ENCODE results near the gene SEMA4B.
"Not testable (repeated sequence)": the region's sequence is repeated elsewhere in the genome, so short reads cannot be mapped to it uniquely, and the experiment has no call there.

Gene SEMA4B

DNA sequence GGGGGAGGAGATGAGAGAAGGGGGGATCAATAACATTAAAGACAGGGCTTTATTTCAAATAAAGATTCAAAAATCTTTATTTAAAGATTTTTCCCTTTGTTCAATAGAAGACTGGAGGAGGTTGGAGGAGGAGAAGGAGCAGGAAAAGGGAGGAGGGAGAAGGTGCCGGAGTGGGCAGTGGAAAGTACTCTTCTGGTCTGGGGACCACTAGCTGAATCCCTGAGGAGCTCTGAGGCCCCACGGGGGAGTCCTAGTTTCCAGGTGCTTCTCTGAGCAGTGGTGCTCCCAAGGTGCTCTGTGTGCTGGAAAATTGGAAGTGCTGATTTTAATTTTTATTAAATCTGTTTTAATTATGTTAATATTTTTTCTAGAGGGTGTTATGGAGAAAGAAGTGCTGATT lies 19.4 kb upstream of the SEMA4B start:
- no peak for DNase-seq

DNA sequence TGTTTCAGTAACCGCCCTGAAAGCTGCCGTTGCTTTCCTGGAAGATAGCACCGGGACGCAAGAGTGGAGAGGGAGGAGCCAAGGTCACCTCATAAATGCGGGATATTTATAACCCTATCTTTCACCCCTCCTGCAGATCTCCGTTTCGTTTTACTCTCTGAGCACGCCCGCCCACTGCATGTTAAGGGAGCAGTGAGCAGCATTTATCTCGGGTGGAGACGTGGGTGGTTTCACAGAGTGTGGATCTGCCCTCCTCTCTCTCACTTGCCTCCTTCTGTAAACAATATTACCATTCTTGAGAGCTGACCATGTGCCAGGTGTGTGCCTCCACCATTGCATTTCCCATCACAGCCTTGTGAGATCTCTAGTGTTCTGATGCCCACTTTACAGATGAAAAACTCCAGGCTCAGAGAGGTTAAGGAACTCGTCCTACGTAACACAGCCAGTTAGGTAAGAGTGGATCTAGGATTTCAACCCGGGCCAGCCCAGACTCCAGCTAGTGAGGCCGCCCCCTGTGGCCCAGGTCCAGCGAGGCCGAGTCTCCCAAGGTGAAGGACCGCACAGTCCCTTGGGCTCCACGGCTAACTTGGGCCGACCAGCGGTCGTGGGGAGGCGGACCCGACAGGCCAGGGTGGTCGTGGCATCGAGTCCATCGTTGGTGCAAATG lies 16.9 kb upstream of the SEMA4B start:
- peak; percentile 28 for DNase-seq

DNA sequence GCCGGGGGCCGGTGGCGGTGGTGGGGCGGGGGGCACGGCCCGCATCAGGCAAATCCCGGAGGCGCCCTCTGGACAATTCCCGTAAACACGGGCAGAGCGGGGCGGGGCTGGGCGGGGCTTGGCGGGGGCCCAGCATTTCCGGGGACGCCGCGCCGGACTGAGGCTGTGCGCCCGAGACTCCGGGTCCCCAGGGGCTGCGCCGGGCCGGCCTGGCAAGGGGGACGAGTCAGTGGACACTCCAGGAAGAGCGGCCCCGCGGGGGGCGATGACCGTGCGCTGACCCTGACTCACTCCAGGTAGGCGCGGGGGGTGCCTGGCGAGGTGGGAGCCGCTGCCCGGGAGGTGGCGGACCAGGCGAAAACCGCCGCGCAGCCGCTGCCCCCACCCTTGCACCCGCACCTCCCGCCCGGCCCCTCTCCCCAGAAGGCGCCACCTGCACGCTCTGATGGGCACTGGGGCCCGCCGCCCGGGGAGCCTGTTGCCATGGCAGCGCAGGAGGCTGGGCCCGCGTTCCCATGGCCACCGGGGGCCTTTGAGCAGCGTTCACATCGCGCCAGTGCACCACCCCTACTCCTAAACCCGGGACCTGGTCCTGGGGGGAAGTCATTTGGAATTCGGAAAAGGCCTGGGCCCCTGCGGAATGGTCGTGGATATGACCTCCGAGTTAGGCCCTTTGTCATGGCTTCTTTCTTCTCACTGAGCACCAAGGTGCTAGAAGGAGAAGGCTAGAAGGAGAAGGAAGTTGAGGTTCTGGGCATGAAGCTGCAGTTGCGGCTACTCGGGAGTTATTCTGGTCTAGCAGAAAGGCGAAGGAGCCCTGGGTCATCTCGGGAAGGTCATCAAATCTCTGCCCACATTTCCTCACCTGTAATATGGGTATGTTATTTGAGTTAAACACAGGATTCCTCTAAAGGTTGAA lies 16.1 kb upstream of the SEMA4B start:
- DNase-seq, result peak; percentile 84

DNA sequence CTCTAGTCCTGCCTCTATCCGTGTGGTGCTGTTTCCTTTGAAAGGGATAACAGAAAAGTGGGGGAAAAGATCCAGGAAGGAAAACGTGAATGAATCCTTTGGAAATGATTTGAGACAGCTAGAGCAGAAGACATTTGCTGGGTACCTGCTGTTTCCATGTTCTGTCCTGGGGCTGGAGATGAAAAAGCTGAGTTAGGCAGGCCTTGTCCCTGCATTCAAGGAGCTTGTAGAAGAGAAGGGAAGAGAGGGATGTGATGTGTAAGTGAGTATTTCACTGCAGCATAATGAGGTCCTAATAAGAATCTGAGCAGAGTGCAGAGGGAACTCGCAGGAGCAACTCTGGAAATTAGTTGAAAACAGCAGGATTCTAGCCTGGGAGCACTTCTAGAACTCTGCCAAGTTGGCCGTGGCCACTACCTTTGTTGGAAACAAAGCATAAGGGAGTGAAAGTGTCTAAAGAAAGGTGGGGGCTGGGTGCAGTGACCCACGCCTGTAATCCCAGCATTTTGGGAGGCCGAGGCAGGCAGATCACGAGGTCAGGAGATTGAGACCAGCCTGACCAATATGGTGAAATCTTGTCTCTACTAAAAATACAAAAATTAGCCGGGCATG lies 13.8 kb upstream of the SEMA4B start:
- no peak for DNase-seq

DNA sequence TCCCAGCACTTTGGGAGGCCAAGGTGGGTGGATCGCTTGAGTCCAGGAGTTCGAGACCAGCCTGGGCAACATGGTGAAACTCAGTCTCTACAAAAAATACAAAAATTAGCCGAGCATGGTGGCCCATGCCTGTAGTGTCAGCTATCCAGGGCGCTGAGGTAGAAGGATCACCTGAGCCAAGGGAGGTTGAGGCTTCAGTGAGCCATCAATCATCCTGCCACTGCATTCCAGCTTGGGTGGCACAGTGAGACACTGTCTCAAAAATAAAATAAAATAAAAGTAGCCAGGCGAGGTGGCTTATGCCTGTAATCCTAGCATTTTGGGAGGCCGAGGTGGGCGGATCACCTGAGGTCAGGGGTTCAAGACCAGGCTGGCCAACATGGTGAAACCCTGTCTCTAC lies 13.1 kb upstream of the SEMA4B start:
- DNase-seq, result not testable (repeated sequence)

DNA sequence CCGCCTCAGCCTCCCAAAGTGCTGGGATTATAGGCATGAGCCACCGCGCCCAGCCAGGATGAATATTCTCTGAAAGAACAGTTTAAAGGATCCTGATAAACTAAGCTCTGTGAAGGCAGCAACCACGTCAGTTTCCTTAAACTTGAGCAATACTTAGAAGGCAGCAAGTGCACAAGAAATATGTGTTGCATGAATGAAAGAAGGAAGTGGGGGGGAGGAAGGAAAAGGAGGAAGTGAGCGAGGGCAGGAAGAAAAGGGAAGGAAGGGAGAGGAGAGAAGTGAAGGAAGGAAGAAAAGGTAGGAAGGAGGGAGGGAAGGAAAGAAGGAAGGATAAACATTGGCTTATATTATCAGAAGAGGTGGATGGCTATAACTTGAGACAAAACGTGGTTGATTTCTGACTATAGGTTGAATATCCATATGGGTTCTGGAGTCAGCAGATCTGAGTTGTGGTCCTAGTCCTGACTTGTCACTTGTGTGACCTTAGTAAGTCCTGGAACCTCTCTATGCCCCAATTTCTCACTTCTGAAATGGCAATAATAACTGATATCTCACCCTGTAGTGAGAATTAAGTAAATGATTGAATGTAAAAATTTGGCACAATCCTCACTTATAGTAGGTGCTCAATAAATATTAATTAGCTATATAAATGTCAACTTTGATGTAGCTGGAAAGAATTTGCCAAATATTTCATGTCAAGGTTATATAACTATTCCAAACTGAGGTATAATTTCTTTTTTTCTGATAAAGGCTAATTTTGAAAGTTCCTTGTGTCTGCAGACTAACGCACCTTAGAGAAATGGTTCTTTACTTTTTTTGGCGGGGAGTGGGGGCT lies 12.0 kb upstream of the SEMA4B start:
- no peak for DNase-seq

DNA sequence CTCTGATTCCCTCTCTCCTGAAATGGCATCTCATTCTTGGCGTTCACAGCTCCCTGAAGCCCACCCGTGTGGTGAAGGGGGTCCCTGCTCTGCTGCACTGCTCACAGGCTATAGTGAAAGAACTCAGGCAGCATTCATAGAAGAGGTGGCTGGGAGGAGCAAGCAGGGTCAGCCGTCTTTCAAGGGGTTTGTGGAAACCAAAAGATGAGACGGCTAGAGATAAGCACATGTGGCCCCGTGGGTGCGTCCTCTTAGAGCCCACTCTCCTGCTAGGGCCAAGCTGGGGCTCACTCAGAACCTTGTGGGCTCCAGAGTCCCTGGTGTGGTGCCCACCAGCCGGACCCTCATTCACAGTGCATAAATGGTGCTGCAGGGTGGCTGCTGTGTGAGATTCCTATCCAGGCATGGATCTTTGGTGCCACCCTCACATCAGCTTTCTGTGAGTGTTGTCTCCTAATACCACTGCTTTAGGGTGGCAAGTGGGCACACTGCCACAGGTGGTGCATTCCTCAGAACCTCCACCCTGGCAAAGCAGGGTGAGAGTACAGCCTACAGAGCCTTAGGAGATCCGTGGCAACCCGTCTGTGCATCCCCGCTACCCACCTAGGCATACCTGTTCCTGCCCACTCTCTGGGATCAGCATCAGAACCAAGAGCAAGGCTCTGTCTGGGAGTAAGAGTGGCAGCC lies 11.2 kb upstream of the SEMA4B start:
- DNase-seq, result no peak

DNA sequence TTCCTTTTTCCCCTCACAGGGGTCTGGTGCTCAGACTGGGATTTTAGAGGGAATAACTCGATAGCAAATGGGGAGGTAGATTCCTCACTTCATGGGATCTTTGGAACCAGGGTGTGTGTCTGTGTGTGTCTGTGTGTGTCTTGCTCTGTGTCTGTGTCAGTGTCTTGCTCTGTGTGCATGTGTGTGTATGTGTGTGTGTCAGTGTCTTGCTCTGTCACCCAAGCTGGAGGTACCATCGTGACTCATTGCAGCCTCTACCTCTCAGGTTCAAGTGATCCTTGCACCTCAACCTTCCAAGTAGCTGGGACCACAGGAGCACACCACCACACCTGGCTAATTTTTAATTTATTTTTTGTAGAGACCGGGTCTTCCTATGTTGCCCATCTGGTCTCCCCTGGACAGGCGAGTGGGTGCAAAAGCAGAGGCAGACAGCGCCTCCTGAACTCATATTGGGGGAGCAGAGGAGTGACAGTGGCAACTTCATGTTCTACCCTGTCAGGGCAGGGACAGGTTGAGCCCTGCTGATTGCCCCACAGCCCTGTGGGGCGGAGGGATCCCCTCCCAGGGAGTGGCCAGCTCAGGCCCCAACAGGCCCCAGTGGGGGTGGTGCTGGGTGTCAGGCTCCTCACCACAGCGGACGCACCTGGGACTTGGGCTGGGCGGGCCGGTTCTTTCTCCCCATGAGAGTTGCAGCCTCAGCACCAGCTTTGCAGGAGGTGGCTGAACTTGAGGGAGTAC lies 10.4 kb upstream of the SEMA4B start:
- DNase-seq, result no peak

DNA sequence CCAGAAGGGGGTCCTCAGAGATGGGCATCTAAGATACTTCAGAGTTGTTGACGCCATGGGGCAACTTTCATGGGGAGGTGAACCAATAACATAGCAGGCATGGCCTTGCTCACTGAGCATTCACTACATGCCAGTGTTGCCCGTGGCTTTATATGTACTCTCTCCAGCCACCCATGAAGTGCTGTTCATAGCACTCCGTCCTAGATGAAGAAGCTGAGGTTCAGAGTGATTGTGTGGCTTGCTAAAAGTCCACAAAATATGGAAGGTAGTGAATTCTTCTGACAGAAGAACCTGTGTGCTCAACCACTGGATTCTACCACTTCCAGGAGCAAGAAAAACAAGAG lies 9.8 kb upstream of the SEMA4B start:
- no peak for DNase-seq

DNA sequence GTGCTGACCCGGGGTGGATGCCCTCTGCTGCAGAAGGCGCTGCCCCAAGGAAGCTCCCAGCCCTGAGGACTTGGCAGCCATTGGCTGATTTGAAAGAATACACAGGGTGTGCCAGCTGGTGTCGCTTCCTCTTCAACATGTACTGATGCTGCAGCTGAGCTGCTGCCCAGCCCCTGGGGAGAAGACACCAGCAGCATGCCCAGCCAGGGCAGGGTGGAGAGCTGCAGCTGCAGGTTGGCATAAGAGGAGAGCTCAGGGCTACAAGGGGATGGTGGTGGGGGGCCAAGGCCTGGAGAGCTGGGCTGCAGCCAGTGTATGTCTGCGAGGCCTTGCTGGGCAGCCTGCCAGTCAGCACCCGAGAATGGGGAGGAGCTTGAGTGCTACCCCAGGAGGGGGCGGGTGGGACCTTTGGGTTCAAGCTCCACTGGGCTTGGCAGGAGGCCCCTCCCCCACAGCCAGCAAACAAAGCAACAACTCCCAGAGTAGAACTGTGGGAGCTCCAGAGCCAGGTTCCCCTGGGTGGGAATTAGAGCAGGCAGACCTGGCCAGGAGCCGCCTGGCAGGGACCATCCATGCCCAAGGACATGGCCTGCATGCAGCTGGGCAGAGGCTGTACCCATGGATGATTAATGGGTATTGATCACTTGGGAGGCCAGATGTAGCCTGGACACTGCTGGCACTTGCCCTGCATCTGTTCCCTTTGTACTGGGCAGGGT lies 9.2 kb upstream of the SEMA4B start:
- peak; percentile 91 for DNase-seq

DNA sequence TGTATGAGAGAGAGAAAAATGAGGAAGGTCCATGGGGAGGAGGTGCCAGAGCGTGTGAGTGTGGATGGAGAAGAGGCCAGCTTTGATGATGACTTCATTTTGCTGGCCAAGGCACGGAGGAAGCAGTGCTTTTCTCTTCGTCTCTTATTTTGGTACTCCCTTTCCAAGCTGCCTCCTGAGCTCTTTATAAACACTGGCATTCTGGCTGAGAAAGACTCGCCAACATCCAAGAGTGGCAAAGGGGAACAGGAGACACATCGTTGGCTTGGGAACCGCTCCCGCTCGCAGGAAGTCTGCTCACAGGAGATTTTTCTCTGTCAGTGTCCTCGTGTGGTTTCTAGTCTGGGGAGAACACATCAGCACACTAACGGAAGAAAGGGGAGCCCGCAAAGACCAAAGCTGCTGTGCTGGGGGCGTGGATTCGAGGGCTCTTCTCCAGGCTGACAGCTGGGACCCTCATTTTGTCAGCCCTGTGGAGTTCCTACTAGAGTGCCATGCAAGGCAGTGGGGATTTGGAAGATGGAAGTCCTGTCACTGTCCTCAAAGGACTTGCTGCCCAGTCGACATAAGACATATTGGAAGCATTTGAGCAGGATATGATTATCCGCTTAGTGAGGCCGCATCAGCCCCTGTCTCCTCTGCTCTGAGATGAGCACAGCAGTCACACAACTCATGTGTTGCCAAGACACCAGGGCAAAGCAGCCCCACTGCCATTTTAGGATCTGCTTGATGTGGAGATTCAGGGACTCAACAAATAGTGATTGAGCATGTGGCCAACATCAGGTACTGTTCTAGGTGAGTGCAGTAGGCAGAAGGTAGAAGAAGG lies 8.0 kb upstream of the SEMA4B start:
- no peak for DNase-seq

DNA sequence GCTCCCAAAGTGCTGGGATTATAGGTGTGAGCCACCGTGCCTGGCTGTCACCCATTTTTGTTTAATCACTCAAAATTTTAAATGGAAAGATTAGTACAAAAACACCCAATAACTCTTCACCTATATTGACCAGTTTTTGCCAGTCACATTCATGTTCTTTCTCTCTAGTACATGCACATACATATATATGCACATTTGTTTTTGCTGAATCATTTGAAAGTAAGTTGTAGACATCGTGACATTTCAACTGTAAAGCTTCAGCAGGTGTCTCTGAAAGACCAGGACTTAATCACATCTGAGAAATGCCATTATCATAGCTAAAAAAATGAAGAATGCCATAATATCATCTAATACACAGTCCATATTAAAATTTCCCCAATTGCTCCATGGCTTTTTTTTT lies 6.5 kb upstream of the SEMA4B start:
- no peak for DNase-seq

DNA sequence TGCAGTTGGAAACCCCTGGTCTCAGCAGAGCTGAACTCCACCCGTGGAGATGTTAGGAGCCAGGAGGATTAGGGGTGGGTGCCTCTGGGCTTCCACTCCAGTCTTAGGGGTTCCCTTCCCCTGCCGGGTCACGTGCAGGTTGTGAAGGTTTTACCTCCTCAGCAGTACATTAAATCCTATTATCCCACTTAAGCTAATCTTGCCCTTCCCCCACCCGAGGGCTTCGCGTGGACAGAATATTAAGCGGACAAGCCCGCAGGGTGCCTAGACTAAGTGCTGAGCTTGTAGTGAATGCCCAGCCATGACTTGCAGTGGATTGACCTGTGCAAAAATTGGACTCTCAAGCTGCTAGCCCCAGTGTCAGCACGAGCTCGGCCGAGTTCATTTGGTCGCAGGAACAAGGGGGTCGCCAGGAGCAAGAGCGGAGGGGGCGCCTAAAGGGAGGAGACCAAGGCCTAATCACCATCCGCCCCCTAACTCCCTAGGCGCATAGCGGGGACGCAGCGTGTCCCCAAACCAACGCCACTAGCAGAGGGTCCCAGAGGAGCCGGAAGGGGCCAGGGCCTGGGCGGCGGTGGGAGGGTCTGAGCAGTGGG lies 498 bp upstream of the SEMA4B start:
- DNase-seq, result no peak

DNA sequence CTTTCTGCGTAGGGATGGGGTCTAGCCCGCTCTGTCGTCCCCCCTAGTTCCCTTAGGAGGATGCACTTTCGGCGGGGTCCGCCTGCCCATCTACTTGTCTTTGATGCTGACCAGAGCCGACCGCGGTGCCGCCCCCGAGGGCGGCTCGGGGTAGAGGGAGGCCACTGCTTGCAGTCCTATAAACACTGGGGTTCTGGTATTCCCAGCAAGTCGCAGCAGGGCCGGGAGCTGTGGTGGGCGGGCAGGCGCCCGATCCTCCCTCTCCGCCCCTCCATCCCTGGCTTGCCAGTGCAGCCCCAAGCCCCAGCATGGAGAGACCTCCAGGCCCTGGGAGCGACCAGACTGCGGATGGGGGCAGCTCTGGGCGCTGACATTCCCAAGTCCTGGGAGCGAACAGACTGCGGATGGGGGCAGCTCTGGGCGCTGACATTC lies 830 bp downstream of the SEMA4B start:
- DNase-seq, result no peak

DNA sequence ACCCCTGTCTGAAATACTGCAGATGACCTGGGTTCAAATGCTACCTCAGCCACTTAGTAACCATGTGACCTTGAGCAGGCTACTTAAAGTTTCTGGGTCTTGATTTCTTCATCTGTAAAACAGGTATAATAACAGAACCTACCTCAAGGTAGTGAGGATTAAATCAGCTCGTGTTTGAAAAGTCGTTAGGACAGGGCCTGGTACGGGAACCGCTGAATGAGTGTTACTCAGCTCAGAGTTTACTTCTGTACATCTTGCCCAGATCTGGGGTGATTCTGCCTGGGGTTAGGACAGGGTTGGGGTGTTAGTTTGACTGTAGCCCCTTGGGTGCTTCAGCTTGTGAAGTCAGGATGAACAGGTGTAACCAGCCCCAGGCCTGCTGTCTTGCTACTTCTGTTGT lies 1.8 kb downstream of the SEMA4B start:
- DNase-seq, result no peak

DNA sequence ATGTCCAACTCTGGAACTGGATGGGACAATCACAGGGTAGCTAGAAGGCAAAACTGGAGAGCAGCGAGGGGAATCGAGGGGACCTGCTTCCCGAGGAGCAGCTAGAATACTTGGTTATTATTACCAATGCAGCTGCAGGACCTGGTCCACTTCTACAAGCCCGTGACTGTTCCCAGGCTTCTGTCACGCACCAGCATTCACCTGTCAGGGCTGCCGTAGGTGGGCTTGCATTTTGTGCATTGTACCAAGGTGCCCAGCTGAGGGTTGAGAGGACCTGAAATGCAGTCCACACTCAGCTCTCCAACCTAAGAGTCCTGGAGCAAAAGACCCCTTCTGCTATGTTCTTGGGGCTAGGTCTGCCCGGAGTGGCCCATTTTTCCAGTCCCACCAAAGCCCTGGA lies 2.3 kb downstream of the SEMA4B start:
- no peak for DNase-seq

DNA sequence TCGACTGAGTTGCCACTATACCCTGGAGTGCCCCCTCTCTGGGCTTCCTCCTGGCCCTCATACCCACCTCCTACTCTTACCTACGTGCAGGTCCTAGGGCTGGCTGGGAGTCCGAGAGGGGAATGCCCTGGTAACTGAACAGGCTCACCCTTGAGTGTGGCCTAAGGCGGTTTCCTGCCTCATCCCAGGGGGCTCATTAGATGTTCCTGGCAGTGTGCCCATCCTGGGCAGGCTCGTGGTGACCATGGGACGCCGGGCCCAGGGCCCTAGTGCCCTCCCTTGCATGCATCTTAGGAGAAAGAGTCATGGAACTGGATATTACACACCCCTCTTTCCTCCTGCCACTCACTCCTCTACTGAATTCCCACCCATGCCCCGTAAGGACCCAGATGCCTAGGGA lies 2.8 kb downstream of the SEMA4B start:
- DNase-seq, result no peak

DNA sequence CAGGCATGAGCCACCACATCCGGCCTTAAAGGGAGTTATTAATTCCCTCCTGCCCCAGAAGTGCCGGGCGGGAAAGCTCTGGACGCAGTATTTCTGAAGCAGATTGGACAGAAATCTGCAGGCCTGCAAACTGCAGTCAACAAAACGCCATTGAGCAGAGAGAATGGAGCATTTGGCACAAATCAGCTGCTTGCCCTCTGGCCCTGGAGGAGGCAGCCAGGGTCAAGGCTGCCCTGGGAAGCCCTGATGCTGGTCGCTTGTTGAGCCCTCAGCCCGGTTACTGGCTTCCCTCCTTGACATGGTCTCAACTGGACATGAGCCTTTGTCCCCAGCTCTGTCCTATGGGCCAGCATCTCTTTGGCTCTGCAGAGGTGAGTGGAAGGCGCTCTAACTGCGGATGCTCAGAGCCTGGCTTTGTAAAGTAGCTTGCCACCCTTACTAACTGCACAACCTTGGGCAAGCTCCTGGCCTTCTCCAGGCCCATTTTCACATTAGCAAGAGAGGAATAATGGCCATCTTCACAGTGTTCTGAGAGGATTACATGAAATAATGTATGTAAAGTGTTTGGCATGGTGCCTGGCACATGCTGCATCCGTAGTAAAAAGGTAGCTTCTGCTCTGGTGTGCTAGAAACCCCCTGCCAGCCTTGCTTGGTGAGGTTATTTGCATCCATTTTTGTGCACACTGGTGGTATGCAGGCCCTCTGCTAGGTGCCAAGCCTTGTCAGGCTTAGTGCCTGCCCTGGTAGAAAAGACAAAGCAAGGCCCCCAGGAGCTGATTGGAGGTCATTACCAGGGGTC lies 4.1 kb downstream of the SEMA4B start:
- DNase-seq, result no peak

DNA sequence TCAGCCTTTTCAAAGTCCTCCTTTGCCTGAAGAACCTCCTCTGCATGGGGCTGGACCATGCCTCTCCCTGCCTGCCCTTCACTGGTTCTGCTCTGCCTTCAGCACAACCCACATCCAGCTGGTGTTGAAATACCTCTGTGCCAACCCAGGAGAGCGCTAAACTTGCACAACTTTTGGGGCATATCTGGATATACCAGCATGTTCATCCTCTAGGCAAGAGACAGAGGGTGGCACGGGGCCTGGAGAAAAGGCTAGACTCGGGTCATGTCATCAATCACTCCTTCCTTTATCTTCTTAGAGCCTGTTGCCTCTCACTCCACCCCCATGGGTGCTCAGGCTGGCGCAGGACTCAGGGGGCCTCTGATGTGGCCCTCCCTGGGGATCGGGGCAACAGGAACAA lies 4.8 kb downstream of the SEMA4B start:
- no peak for DNase-seq
